Endothelial cell (in vitro differentiated cells): Measurements from ENCODE around the gene CHRNB2. TPM values are rescaled to one million over a fixed set of nuclear protein-coding genes. Genes with fewer than 3 reads are reported as not detected.
A peak's percentile ranks its signal among the peaks of the same experiment; 100 is the strongest.

Experiments
- DNase-seq: peaks from one replicate; pipeline ENCODE4 v3.0.0; 2021; ENCODE audit warnings: low spot score
- H3K27ac Mint-ChIP-seq: one replicate; pipeline ENCODE4 v1.8.0; 2021; ENCODE audit warnings: mixed read lengths, inconsistent platforms; ENCODE audit not compliant: unreplicated experiment
- H3K27me3 Mint-ChIP-seq: one replicate; pipeline ENCODE4 v1.8.0; 2021; ENCODE audit warnings: mild to moderate bottlenecking, moderate library complexity, mixed read lengths, inconsistent platforms; ENCODE audit not compliant: unreplicated experiment
- H3K36me3 Mint-ChIP-seq: one replicate; pipeline ENCODE4 v1.8.0; 2021; ENCODE audit warnings: mild to moderate bottlenecking, low read depth, mixed read lengths, inconsistent platforms; ENCODE audit not compliant: unreplicated experiment
- H3K4me1 Mint-ChIP-seq: one replicate; pipeline ENCODE4 v1.8.0; 2021; ENCODE audit warnings: mild to moderate bottlenecking, mixed read lengths, inconsistent platforms; ENCODE audit not compliant: unreplicated experiment
- H3K4me3 Mint-ChIP-seq: one replicate; pipeline ENCODE4 v1.8.0; 2021; ENCODE audit warnings: mild to moderate bottlenecking, mixed read lengths, inconsistent platforms; ENCODE audit not compliant: unreplicated experiment
- H3K9me3 Mint-ChIP-seq: one replicate; pipeline ENCODE4 v1.8.0; 2021; ENCODE audit warnings: mixed read lengths, inconsistent platforms; ENCODE audit not compliant: unreplicated experiment
- total RNA-seq: library from RNA; stranded (reverse); fragmentation: NEBNext Ultra II Directional; extraction: Animal tissue kit (Norgen Biotek cat#: 25700); gene quantifications from one replicate; pipeline ENCODE4 v1.2.1, GENCODE V29; 2021; ENCODE audit not compliant: unreplicated experiment
- TF ChIP-seq, protein P1 (sequence below): fragments of 200-600 bp; sonication (generic); IDR thresholded peaks from one replicate; pipeline ENCODE4 v1.5.0; 2021; ENCODE audit warnings: antibody characterized with exemption; ENCODE audit not compliant: unreplicated experiment

Gene CHRNB2
- total RNA-seq, 1 donor from 2014 or later, result 0.44 TPM

DNA sequence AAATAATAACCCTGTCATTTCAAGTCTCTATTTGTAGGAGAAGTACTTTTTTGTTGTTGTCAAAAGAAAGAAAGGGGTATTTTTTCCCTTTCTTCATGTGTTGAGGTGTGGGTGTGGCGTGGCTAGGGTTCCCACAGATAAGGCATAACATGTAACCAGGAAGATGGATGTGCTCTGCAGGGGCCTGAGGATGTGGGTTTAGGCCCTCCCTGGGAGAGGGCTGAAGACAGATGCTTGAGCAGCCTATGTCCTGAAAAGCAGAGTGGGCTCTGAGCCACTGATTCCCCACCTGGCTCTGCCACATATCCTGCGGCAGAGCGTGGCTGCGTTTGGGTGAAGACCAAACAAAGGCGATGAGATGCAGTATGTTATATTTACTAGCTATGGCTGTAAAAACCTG lies 54.3 kb downstream of the CHRNB2 start:
- H3K36me3 Mint-ChIP-seq, result no peaks in the 10 kb centered on the region
- H3K9me3 Mint-ChIP-seq, result no peaks in the 10 kb centered on the region
- no peak overlapping the region for H3K27ac Mint-ChIP-seq
- H3K27me3 Mint-ChIP-seq, result no peaks in the 10 kb centered on the region
- TF ChIP-seq, protein P1, sequence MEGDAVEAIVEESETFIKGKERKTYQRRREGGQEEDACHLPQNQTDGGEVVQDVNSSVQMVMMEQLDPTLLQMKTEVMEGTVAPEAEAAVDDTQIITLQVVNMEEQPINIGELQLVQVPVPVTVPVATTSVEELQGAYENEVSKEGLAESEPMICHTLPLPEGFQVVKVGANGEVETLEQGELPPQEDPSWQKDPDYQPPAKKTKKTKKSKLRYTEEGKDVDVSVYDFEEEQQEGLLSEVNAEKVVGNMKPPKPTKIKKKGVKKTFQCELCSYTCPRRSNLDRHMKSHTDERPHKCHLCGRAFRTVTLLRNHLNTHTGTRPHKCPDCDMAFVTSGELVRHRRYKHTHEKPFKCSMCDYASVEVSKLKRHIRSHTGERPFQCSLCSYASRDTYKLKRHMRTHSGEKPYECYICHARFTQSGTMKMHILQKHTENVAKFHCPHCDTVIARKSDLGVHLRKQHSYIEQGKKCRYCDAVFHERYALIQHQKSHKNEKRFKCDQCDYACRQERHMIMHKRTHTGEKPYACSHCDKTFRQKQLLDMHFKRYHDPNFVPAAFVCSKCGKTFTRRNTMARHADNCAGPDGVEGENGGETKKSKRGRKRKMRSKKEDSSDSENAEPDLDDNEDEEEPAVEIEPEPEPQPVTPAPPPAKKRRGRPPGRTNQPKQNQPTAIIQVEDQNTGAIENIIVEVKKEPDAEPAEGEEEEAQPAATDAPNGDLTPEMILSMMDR, result no peak
- no peak overlapping the region for H3K4me3 Mint-ChIP-seq
- peaks cover 20% of the 10 kb centered on the region for H3K4me1 Mint-ChIP-seq
- no peak for DNase-seq

DNA sequence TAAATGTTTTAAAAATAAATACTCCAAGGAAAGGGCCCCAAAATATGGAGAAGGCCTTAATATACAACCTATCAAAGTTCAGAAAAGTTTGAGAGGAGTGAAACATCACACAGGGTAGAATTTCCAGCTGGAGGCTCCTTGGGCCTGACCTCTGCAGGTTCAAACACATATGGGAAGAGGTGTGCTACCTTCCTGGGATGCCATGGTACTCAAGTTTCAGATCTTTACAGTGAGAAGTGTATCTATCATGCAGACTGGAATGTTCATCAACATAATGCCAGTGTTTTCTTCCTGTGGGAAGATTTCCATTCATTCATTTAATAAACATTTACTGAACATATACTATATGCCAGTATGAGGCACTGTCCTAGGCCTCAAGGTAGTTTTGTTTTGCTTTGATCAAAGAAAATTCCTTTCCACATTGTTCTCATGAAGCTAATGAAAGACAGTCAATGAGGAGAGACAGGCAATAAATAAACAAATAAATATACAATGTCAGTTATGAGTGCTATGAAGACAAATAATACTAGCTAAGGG lies 55.0 kb downstream of the CHRNB2 start:
- TF ChIP-seq, protein P1, result no peak
- peaks cover 17% of the 10 kb centered on the region for H3K4me1 Mint-ChIP-seq
- no peaks in the 10 kb centered on the region for H3K36me3 Mint-ChIP-seq
- no peak overlapping the region for H3K4me3 Mint-ChIP-seq
- no peaks in the 10 kb centered on the region for H3K27me3 Mint-ChIP-seq
- H3K9me3 Mint-ChIP-seq, result no peaks in the 10 kb centered on the region
- no peak for DNase-seq
- no peak overlapping the region for H3K27ac Mint-ChIP-seq

DNA sequence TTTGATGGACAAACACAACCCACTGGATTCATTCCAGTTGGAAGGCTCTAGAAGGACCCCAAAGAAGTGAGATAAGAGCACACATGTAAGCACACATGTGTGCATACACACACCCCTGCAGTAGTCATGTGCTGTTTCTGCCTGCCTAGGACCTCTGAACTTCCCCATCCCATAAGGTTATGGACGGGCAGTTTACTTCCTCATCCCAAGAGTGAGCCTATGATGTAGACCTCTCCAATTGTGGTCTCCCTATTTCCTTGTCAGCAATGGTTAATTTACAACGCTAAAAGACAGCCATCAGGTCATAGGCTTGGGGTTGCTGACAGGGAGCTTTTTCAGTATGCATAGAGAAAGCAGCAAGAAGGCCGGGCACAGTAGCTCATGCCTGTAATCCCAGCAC lies 55.8 kb downstream of the CHRNB2 start:
- Mint-ChIP-seq H3K36me3 (peaks cover 3% of the 10 kb centered on the region), H3K27ac (no peak overlapping the region), H3K4me1 (peaks cover 19% of the 10 kb centered on the region)

DNA sequence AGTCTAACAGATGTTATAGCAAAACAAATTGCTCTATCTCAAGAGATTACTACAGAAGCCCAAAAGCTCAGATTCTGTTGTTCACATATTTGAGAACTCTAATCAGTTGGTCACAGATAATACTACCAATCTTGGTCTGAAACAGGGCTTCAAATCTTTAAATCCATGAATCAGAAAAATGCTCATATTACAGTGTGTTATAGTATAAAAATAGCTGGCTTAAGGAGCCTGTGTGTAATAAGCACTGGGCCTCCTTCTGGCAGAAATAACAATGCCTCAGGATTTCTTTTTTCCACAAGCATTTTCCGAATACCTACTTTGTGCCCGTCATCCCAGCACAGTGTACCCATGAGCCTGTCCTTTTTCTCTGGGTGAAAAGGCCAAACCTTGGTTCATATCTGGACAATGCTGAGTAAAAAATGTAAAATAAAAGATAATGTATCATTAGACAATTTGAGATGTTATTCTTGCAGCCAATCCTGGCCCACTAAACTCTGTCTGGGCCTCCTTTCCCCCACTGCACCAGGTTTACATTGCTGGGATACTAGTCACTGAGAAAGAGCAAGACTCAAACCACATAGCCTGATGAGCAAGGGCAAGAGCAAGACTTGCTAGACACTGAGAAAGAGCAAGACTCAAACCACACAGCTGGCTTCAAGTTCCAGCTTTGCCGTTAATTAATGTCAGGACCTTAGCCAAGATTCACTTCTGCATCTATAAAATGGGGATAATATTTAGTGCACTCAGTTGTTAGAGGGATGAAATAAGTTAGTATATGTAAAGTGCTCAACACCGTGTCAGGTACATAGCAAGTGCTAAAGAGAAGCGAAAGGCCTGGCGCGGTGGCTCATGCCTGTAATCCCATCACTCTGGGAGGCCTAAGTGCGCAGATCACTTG lies 57.4 kb downstream of the CHRNB2 start:
- TF ChIP-seq, protein P1, result no peak
- no peak for DNase-seq
- Mint-ChIP-seq H3K36me3 (peaks cover 3% of the 10 kb centered on the region), H3K4me3 (no peak overlapping the region), H3K27ac (peak overlapping the region; percentile 21), H3K9me3 (no peaks in the 10 kb centered on the region), H3K4me1 (peaks cover 19% of the 10 kb centered on the region), H3K27me3 (peaks cover 2% of the 10 kb centered on the region)

More for the DNA sequence above, 55.8 kb downstream of the CHRNB2 start:
- no peaks in the 10 kb centered on the region for H3K9me3 Mint-ChIP-seq
- peaks cover 2% of the 10 kb centered on the region for H3K27me3 Mint-ChIP-seq
- TF ChIP-seq, protein P1, result no peak
- no peak for DNase-seq
- no peak overlapping the region for H3K4me3 Mint-ChIP-seq
